Endometrium (tissue), 2 donors: Measurements from ENCODE around the gene SGK2.
"Not testable (repeated sequence)": the region's sequence is repeated elsewhere in the genome, so short reads cannot be mapped to it uniquely, and the experiment has no call there.

Source experiments
- FAIRE-seq: peaks from 2 replicates; lab custom pipeline; 2012; peaks lifted over from hg19 to GRCh38; lab: Jason Lieb, UNC
- donor health status: control.
- donor health status: control.

Gene SGK2

GRCh38 chr20:43563991-43564390 lies 5.2 kb downstream of the SGK2 start:
- FAIRE-seq = no peak

DNA sequence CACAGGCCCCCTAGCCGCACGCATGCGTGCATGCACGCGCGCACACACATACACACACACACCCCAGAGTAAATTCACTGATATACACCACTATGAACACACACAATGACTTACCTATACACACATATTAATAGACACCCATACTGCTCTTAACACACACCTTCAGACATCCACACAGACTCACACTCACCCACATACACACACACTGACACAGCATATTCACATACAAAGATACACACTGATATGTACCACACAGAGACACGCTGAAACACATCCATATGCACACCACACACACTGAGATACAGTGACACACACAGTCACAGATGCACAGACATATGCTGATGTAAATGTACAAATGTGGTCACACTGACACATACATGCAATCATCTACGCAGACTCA lies 5.6 kb downstream of the SGK2 start:
- FAIRE-seq = no peak

DNA sequence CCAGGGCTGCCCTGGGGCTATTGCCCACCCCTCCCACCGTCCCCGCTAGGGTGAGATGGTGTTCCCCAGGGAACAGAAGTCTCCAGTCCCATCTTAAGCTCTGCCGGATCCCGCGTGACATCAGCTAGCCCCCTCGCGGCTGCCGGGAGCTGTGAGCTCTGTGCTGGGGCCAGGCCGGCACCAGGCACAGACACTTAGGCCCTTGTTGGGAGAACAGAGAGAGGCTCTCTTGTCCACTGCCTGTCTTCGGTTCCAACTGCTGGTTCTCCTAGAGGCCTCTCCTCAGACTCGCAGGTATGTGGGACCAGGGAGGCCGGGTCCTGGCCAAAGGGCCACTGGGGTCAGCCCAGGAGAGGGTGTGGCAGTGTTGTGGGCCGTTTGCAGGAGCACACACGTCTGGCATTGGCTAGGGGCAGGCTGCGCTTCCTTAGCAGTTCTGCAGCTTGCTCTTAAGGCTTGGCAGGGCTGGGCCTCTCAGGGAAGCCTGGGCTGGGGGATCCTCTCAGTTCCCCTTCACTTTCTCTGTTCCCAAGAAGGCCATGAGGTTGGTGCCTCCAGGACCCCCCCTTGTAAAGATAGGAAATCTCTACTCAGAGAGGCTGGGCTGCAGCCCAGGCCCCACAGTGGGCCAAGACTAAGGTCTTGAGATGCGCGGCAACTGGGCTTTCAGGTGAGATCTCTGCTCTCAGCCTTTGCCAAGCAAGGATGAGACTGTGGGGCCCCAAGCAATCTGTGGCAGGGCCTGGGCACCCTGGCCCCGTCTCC lies 6.3 kb downstream of the SGK2 start:
- FAIRE-seq = no peak

DNA sequence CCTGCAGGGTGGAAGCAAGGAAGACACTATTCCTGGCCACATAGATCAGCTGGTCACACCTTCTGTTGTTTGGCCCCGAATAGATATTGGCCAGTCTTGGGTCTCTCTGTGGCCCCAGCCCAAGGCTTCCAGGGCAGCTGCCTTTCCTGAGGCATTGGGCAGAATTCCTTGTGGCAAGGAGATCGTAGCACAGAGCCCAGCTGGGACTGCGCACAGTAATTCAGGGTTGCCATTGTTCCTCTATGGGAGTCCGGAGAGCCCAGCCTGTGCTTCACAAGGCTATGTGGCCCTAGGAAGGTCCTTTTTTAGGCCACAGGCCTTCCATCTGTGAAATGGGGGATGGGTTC lies 6.9 kb downstream of the SGK2 start:
- no peak for FAIRE-seq

DNA sequence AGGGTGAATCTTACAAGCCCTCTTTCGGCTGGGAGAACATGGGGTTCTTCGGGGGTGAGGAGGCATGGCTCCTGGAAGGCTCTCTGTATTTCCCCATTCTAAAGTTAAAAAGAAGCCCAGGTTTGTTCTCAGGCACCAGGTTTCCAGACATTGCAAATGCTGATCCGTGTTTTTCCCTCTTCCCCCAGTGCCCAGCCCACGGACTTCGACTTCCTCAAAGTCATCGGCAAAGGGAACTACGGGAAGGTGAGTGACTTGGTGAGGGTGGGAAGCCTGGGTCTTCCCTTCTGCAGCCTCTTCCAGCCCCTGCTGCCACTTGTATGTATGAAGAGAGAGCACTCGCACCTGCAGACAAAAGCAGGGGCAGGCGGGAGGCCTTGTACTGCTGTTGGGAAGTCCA lies 8.7 kb downstream of the SGK2 start:
- FAIRE-seq = no peak

GRCh38 chr20:43568706-43569105 lies 9.9 kb downstream of the SGK2 start:
- no peak for FAIRE-seq

DNA sequence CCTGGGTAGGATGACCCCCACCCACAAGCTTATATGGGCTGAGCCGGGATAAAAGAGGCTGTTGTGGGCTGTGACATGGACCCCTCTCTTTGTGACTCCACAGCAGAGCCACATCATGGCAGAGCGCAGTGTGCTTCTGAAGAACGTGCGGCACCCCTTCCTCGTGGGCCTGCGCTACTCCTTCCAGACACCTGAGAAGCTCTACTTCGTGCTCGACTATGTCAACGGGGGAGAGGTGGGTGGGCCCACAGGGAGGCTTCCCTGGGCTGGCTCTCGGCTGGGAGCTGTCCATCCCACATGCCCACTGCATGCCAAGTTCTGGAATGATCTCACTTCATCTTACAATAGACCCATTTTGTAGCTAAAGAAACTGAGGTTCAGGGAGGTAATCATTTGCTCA lies 10.5 kb downstream of the SGK2 start:
- no peak for FAIRE-seq

DNA sequence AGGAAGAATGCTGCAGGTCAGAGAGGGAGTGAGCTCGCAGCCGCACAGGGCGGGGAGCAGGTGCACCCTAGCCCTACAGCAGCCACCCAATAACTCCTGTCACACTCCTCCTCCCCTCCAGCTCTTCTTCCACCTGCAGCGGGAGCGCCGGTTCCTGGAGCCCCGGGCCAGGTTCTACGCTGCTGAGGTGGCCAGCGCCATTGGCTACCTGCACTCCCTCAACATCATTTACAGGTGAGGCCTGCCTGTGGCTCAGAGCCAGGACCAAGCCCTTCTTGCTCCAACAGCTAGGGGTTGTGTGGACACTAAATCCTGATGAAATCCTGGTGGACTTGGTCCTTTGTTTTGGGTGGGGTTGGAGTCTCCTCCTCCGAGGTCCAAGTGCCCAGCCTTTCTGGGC lies 11.7 kb downstream of the SGK2 start:
- FAIRE-seq = no peak

DNA sequence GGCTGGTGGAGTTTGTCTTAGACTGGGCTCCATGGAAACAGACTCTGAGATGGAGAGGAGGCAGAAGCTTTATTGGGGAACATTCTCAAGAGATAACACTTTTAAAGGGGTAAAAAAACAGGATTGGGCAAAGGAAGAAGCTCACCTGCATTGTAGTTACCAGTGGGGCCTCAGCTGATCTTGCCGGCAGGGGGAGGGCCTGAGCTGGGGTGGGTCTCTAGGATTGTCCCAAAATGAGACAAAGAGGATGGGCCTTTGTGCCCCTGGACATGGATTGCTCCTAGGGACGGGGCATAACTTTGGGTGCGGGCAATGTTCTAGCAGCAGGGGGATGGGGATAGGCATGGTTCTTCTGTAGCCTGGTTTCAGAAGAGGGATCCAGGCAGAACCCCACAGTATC lies 12.5 kb downstream of the SGK2 start:
- no peak for FAIRE-seq

DNA sequence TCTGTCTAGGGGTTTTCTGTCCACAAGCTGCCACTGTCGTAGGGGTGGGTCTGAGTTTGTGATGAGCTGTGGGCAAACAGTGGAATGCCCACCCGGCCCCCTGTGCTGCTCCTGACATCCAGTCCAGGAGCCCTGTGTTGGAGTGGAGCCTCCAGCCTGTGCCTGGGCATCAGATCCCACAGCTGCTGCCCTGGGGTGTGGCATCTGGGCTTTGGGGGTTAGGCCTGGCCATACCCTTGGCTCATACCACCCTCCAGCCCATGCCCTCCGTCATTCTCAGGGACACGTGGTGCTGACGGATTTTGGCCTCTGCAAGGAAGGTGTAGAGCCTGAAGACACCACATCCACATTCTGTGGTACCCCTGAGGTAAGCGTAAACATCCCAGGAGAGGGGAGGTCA lies 12.9 kb downstream of the SGK2 start:
- no peak for FAIRE-seq

- FAIRE-seq = no peak
These were observed 14.1 kb downstream of the SGK2 start for GRCh38 chr20:43572891-43573290.

- FAIRE-seq = no peak
These were observed 17.3 kb downstream of the SGK2 start for GRCh38 chr20:43576108-43576507.

GRCh38 chr20:43579861-43580793 lies 21.3 kb downstream of the SGK2 start:
- no peak for FAIRE-seq

DNA sequence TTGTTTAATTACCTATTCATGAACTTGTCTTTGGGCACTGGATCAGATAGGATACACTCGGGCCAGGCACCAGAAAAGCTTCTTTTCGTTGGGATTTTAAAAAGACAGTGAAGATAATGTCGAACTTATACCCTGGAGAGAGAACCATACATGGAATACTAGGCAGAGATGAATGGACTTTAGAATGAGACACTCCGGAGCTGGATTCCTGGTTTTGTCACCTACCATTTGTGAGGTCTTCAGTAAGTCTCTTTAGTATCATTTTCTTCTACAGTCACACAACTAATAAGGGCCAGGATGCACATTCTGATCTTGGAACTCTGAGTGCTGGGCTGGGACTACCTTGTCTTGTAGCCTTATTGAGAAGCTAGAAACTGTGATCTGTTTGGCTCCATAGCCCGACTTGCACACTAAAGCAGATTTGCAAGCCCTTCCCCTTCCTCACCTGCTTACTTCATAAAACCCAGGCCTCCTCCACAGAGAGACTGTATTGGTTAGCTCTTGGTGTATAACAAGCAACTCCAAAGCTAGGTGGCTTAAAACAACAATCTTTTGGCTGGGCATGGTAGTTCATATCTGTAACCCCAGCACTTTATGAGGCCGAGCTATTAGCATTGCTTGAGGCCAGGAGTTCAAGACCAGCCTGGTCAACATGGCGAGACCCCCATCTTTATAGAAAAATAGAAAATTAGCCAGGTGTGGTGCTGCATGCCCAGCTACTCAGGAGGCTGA lies 24.5 kb downstream of the SGK2 start:
- FAIRE-seq = no peak

DNA sequence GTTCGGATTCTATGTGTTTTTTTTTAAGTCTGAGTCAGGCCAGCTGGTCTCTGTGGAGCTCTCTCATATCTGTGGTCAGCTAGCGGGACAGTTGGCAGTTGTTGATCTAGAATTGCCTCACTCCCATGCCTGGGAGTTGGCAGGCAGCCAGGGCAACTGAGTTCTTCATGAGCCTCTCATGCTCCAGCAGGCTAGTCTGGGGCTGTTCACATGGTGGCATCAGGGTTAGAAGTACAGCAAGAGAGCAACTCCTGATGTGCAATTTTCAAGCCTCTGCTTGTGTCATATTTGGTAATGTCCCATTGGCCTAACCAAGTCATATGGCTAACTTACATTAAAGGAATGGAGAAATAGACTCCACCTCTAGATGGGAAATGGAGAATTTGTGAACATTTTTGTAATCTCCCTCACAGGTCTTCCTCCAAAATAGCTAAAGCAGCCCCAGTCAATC lies 25.2 kb downstream of the SGK2 start:
- FAIRE-seq = no peak

- no peak for FAIRE-seq
These were observed 25.8 kb downstream of the SGK2 start for GRCh38 chr20:43584448-43585136.

DNA sequence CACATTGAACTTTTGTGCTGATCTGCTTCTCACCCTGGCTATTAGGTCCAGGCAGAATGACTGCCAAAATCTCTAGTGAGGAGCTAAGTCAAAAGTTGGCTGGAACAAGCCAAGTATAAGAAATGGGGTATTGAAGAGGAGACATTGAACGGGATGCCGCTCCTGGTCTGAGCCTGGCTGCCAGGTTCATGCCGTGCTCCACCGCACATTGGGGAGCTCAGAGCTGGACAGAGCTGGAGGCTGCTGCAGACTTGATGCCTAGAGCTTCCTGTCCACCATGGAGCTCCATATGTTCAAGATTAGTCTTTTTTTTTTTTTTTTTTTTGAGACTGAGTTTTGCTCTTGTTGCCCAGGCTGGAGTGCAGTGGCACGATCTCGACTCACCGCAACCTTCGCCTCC lies 27.8 kb downstream of the SGK2 start:
- FAIRE-seq = no peak

- FAIRE-seq = not testable (repeated sequence)
These were observed 29.7 kb downstream of the SGK2 start for GRCh38 chr20:43588526-43588925.

DNA sequence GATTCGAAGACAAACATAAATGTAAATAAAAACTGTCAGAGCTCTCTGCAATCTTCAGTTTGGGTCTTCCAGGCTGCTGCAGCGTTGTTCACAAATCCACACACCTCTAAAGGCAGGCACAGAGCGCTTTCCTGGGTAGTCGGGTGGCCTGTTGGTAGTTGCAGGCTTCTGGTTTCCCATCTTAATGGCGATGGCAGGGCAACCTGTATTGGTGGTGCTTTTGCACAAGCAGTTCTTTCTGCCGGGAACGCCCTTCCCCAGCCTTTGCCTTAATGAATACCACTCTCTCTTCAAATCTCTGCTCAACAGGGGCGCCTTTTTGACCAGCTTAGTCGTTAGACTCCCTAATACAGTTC lies 31.2 kb downstream of the SGK2 start:
- FAIRE-seq = no peak

DNA sequence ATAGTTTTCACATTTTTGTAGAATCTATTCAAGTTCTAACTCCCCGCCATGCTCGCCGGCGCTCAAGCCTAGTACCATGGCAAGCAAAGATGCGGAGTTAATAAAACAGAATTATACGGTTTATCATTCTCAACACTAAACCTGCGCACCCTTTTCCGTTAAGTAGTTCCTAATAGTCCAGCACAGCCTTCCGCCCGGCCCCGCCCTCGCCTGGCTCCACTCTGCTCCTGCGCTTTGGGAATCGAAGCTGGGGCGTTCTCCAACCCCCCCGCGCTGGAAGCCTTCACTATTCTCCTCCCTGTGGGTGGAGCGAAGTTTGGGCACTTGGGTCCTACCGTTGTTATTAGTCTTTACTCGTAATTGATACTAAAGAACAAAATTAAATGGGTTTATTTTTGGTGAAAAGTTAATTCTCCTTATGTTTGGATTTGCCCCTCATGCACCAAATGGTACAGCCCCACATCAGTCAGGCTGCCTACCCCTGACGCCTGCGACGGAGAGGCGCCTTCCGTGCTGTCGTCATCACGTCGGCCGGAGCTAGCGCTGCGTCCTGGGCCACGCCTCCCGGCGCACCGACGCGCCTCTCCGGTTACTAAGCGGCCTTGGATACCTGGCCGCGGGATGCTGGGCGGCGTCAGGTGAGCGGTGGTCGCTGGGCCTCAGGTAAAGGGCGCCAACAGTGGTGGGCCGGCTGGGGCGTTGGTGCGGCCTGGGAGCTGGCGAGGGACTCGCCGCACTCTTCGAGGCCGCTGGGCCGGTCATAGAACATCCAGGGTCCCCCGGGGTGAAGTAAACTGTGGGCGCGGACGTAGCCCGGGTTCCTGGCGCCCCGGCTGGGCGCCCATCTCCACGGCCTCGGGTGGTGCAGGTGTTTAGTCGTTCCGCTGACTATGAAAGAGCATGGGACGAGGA lies 31.8 kb downstream of the SGK2 start, which contains the start of gene IFT52:
Gene IFT52, plus strand, starts transcription at position 546 of the 912 bp plus-strand sequence. CDS start 3,762 bp downstream, outside the sequence.
- peak; percentile 23 for FAIRE-seq

- FAIRE-seq = not testable (repeated sequence)
These were observed 43.1 kb downstream of the SGK2 start for GRCh38 chr20:43601960-43602359.
